BE2C (cell line): Measurements from ENCODE around the gene MDM1.

Experiments
- DNase-seq: peaks from one replicate; pipeline ENCODE4 v3.0.0-alpha.2; 2020
- H3K27me3 ChIP-seq: fragments of 250-450 bp; sonication (Bioruptor Pico); 2 replicates; pipeline ENCODE4 v1.5.1; 2020; ENCODE audit warnings: mild to moderate bottlenecking
- H3K36me3 ChIP-seq: fragments of 250-450 bp; sonication (Bioruptor Pico); 2 replicates; pipeline ENCODE4 v1.5.1; 2020; ENCODE audit warnings: mild to moderate bottlenecking
- H3K4me1 ChIP-seq: fragments of 250-450 bp; sonication (Bioruptor Pico); 2 replicates; pipeline ENCODE4 v1.5.1; 2020
- H3K4me3 ChIP-seq: 2 replicates; pipeline ENCODE4 v1.5.1; 2011; ENCODE audit warnings: low read depth, low read length
- H3K9me3 ChIP-seq: fragments of 250-450 bp; sonication (Bioruptor Pico); 2 replicates; pipeline ENCODE4 v1.5.1; 2020
- TF ChIP-seq, protein P1 (sequence below): IDR thresholded peaks from 2 replicates; pipeline ENCODE4 v1.5.1; 2012; ENCODE audit warnings: mild to moderate bottlenecking, low read depth, low read length

The MDM1 gene

GRCh38 chr12:68375756-68376695 lies 43.9 kb upstream of the MDM1 start:
- no peaks in the 10 kb centered on the region for H3K4me1 ChIP-seq
- H3K4me3 ChIP-seq = no peak overlapping the region
- DNase-seq = no peak
- TF ChIP-seq, protein P1, sequence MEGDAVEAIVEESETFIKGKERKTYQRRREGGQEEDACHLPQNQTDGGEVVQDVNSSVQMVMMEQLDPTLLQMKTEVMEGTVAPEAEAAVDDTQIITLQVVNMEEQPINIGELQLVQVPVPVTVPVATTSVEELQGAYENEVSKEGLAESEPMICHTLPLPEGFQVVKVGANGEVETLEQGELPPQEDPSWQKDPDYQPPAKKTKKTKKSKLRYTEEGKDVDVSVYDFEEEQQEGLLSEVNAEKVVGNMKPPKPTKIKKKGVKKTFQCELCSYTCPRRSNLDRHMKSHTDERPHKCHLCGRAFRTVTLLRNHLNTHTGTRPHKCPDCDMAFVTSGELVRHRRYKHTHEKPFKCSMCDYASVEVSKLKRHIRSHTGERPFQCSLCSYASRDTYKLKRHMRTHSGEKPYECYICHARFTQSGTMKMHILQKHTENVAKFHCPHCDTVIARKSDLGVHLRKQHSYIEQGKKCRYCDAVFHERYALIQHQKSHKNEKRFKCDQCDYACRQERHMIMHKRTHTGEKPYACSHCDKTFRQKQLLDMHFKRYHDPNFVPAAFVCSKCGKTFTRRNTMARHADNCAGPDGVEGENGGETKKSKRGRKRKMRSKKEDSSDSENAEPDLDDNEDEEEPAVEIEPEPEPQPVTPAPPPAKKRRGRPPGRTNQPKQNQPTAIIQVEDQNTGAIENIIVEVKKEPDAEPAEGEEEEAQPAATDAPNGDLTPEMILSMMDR = no peak
- no peaks in the 10 kb centered on the region for H3K36me3 ChIP-seq
- no peaks in the 10 kb centered on the region; the same call in 1 of the 2 replicates for H3K27me3 ChIP-seq
- no peaks in the 10 kb centered on the region for H3K9me3 ChIP-seq

- Histone ChIP-seq H3K4me3 (no peak overlapping the region), H3K27me3 (no peaks in the 10 kb centered on the region; the same call in 1 of the 2 replicates), H3K9me3 (no peaks in the 10 kb centered on the region), H3K4me1 (no peaks in the 10 kb centered on the region), H3K36me3 (no peaks in the 10 kb centered on the region)
- TF ChIP-seq, protein P1 = no peak
- no peak for DNase-seq
Observed at GRCh38 chr12:68374307-68374982, 42.3 kb upstream of the MDM1 start.

DNA sequence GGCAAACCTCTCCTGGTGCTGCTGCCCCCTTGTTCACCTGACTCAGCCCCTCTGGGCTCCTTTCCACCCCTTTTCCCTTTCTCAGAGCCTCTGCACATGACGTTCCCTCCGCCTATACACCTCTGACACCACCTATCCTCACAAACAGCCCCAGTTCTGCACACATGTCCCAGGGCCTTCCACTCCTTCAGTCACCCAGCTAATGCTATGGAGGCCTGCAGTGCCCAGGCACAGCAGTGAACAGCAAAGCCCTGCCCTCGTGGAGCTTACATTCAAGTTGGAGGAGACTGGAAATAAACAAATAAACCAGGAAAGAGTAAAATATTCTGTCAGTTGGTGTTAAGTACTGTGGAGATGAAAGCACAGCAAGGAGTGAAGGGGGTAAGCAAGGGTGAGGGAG lies 38.5 kb upstream of the MDM1 start:
- Histone ChIP-seq H3K36me3 (no peaks in the 10 kb centered on the region), H3K9me3 (no peaks in the 10 kb centered on the region), H3K27me3 (no peaks in the 10 kb centered on the region), H3K4me1 (no peaks in the 10 kb centered on the region), H3K4me3 (no peak overlapping the region)
- DNase-seq = no peak
- TF ChIP-seq, protein P1 = no peak

- H3K27me3 ChIP-seq = no peaks in the 10 kb centered on the region
- H3K4me3 ChIP-seq = no peak overlapping the region
- no peak for DNase-seq
- H3K4me1 ChIP-seq = no peaks in the 10 kb centered on the region
- TF ChIP-seq, protein P1 = no peak
- H3K9me3 ChIP-seq = no peaks in the 10 kb centered on the region
- H3K36me3 ChIP-seq = no peaks in the 10 kb centered on the region
Observed at GRCh38 chr12:68370006-68370590, 37.9 kb upstream of the MDM1 start.

DNA sequence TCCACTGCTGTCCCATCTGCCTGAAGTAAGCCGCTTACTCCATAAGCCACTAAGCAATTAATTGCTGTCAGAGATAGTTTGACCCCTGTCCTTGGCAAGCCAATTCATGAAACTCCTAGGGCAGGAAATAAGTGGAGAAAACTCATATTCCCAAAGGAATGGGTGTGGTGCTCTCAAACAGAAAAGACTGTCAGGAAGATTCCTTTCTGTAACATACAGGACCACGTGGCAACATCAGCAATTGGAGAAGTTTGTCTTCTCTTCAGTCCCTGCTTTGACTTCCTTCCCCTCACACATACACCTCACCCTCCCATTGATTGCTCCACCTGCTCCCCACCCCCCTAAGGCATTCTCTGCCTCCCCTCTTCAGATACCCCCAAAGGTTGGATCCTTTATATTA lies 36.2 kb upstream of the MDM1 start:
- TF ChIP-seq, protein P1 = no peak

More for the DNA sequence above, 36.2 kb upstream of the MDM1 start:
- H3K36me3 ChIP-seq = no peaks in the 10 kb centered on the region
- no peaks in the 10 kb centered on the region for H3K27me3 ChIP-seq
- H3K4me3 ChIP-seq = no peak overlapping the region
- H3K9me3 ChIP-seq = no peaks in the 10 kb centered on the region
- no peaks in the 10 kb centered on the region for H3K4me1 ChIP-seq
- DNase-seq = no peak
